GM23248 (cell line): ENCODE measurements around the gene BAIAP2. TPM values are rescaled to one million over a fixed set of nuclear protein-coding genes. Genes with fewer than 3 reads are reported as not detected.
"Not testable (repeated sequence)": the region's sequence is repeated elsewhere in the genome, so short reads cannot be mapped to it uniquely, and the experiment has no call there.

ENCODE experiments used
- DNase-seq: peaks from one replicate; pipeline ENCODE4 v3.0.0-alpha.2; 2015
- H2AFZ ChIP-seq: fragments of 200-600 bp; sonication (generic); 2 replicates; pipeline ENCODE4 v1.6.1; 2016; ENCODE audit warnings: antibody characterized with exemption
- H3F3A ChIP-seq: fragments of 200-600 bp; sonication (generic); 2 replicates; pipeline ENCODE4 v1.6.1; 2016; ENCODE audit warnings: mild to moderate bottlenecking, antibody characterized with exemption, mixed run types; ENCODE audit not compliant: insufficient read depth
- H3K27ac ChIP-seq: fragments of 200-600 bp; sonication (generic); 2 replicates; pipeline ENCODE4 v1.5.1; 2016; ENCODE audit warnings: mild to moderate bottlenecking
- H3K27me3 ChIP-seq: fragments of 200-600 bp; sonication (generic); replicated peaks from 2 replicates; pipeline ENCODE4 v1.6.1; 2016; ENCODE audit warnings: mild to moderate bottlenecking; ENCODE audit not compliant: insufficient read depth
- H3K36me3 ChIP-seq: fragments of 200-600 bp; sonication (generic); 2 replicates; pipeline ENCODE4 v1.6.1; 2016; ENCODE audit warnings: low read depth, mild to moderate bottlenecking
- H3K4me1 ChIP-seq: fragments of 200-600 bp; sonication (generic); 2 replicates; pipeline ENCODE4 v1.6.1; 2016; ENCODE audit warnings: mild to moderate bottlenecking; ENCODE audit not compliant: insufficient read depth
- H3K4me2 ChIP-seq: fragments of 200-600 bp; sonication (generic); one replicate; pipeline ENCODE4 v1.6.1; 2016; ENCODE audit warnings: mild to moderate bottlenecking; ENCODE audit not compliant: unreplicated experiment
- H3K4me3 ChIP-seq: fragments of 200-600 bp; sonication (generic); 2 replicates; pipeline ENCODE4 v1.5.1; 2016; ENCODE audit warnings: mild to moderate bottlenecking
- H3K79me2 ChIP-seq: fragments of 200-600 bp; sonication (generic); 2 replicates; pipeline ENCODE4 v1.6.1; 2016; ENCODE audit warnings: mild to moderate bottlenecking; ENCODE audit not compliant: insufficient read depth
- H3K9ac ChIP-seq: fragments of 200-600 bp; sonication (generic); 2 replicates; pipeline ENCODE4 v1.6.1; 2016; ENCODE audit warnings: mild to moderate bottlenecking
- H3K9me2 ChIP-seq: fragments of 200-600 bp; sonication (generic); 2 replicates; pipeline ENCODE4 v1.6.1; 2016; ENCODE audit warnings: mixed run types, mild to moderate bottlenecking, moderate library complexity; ENCODE audit not compliant: insufficient read depth
- H3K9me3 ChIP-seq: fragments of 200-600 bp; sonication (generic); one replicate; pipeline ENCODE4 v1.6.1; 2017; ENCODE audit warnings: low read depth
- H4K20me1 ChIP-seq: fragments of 200-600 bp; sonication (generic); 2 replicates; pipeline ENCODE4 v1.6.0; 2016; ENCODE audit not compliant: insufficient read depth
- EZH2 ChIP-seq: fragments of 200-600 bp; sonication (generic); IDR thresholded peaks from 2 replicates; pipeline ENCODE4 v1.6.1; 2018; ENCODE audit warnings: antibody characterized with exemption, mild to moderate bottlenecking; ENCODE audit not compliant: insufficient read depth, poor library complexity, severe bottlenecking
- EZH2phosphoT487 ChIP-seq: fragments of 200-600 bp; sonication (generic); IDR thresholded peaks from 2 replicates; pipeline ENCODE4 v1.6.1; 2018; ENCODE audit warnings: antibody characterized with exemption, moderate library complexity, mild to moderate bottlenecking, low read depth; ENCODE audit not compliant: insufficient read depth
- WGBS, 2 experiments: methylation state at CpG; one replicate each; pipeline ENCODE4 v1.1.6; 2015 to 2017; ENCODE audit warnings: low lambda C conversion rate in 2 of 2, low coverage in 1 of 2; ENCODE audit errors: missing lambda C conversion rate in 2 of 2; 5-methylcytosine and 5-hydroxymethylcytosine counted together
- in situ Hi-C: fragments of 300-500 bp; cut with MboI; formaldehyde crosslinking; loops from 2 replicates; pipeline ENCODE4 v1.15.0; 2020
- polyA plus RNA-seq: library from polyadenylated mRNA; unstranded; fragments of >200 nt; fragmentation: Nextera tagmentation; extraction: Ambion mirVana; gene quantifications from 2 replicates; pipeline ENCODE4 v1.2.1, GENCODE V29; 2016
- total RNA-seq: library from RNA; depleted of rRNA; stranded (reverse); fragments of >200 nt; shearing (Covaris generic); gene quantifications from 2 replicates; pipeline ENCODE4 v1.2.3, GENCODE V29; 2014

BAIAP2 gene
- total and polyA plus RNA-seq, 2 experiments from 2014 or later: 28.2 to 31.7 TPM

- no peak overlapping the region; the same call in 1 of the 2 replicates for H2AFZ ChIP-seq
- TF ChIP-seq EZH2phosphoT487 (no peak), EZH2 (no peak)
- no peaks in the 10 kb centered on the region for H3K9me2 ChIP-seq
- H4K20me1 ChIP-seq: no peaks in the 10 kb centered on the region
- 11 to 16% methylated on average over 15 of the region's 15 CpGs for WGBS, 2 experiments
- in situ Hi-C loops: no loop called here
- peak overlapping the region; percentile 7; the same call in 1 of the 2 replicates for H3K4me3 ChIP-seq
- H3K4me2 ChIP-seq: peak overlapping the region; percentile 44
- no peak overlapping the region for H3K9ac ChIP-seq
- no peaks in the 10 kb centered on the region for H3K4me1 ChIP-seq
- no peaks in the 10 kb centered on the region for H3K36me3 ChIP-seq
- H3K79me2 ChIP-seq: no peaks in the 10 kb centered on the region
- peaks cover 7% of the 10 kb centered on the region for H3F3A ChIP-seq
- H3K9me3 ChIP-seq: no peaks in the 10 kb centered on the region
- peaks cover 38% of the 10 kb centered on the region for H3K27me3 ChIP-seq
- H3K27ac ChIP-seq: no peak overlapping the region
- DNase-seq: peak; percentile 57
Observed at GRCh38 chr17:81027038-81027437, 7.9 kb upstream of the BAIAP2 start.

GRCh38 chr17:81027591-81028505 lies 7.1 kb upstream of the BAIAP2 start:
- 66 to 72% methylated on average over 24 to 37 of the region's 37 CpGs for WGBS, 2 experiments
- in situ Hi-C loops: no loop called here

DNA sequence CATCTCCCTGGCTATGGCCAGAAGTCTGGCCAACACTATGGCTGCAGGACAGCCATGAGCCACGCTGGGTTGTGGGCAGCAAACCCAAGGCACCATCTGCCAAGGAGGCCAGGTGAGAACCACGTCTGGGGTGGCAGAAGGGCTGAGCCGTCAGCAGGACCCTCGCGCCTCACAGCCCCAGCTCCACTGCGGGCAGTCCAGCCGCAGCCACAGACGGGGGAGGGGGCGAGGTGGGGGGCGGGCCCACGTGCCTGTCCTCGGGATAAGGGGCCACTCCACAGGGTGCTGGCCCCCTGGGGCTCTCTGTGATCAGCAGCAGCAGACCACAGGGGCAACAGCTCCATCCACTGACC lies 6.5 kb upstream of the BAIAP2 start:
- H3K4me3 ChIP-seq: no peak overlapping the region
- H3K9me2 ChIP-seq: no peaks in the 10 kb centered on the region
- H3K4me1 ChIP-seq: no peaks in the 10 kb centered on the region
- no peak for TF ChIP-seq EZH2phosphoT487
- TF ChIP-seq EZH2: no peak
- H3K9me3 ChIP-seq: no peaks in the 10 kb centered on the region
- no peaks in the 10 kb centered on the region for H3K79me2 ChIP-seq
- H3F3A ChIP-seq: peaks cover under 1% of the 10 kb centered on the region; the same call in 1 of the 2 replicates
- H3K36me3 ChIP-seq: no peaks in the 10 kb centered on the region
- H3K9ac ChIP-seq: no peak overlapping the region
- peaks cover 38% of the 10 kb centered on the region for H3K27me3 ChIP-seq
- no peak overlapping the region for H2AFZ ChIP-seq
- DNase-seq: no peak
- WGBS, 2 experiments: 64 to 66% methylated on average over 9 to 12 of the region's 12 CpGs
- in situ Hi-C loops: no loop called here
- no peak overlapping the region for H3K4me2 ChIP-seq
- no peaks in the 10 kb centered on the region for H4K20me1 ChIP-seq
- H3K27ac ChIP-seq: no peak overlapping the region

More at GRCh38 chr17:81027591-81028505, 7.1 kb upstream of the BAIAP2 start:
- TF ChIP-seq EZH2phosphoT487: no peak
- TF ChIP-seq EZH2: no peak
- Histone ChIP-seq H3K27ac (no peak overlapping the region), H3K36me3 (no peaks in the 10 kb centered on the region), H3F3A (peaks cover 6% of the 10 kb centered on the region), H3K9me3 (no peaks in the 10 kb centered on the region), H3K9me2 (no peaks in the 10 kb centered on the region), H3K9ac (no peak overlapping the region), H3K4me3 (no peak overlapping the region), H3K27me3 (peaks cover 38% of the 10 kb centered on the region), H3K79me2 (no peaks in the 10 kb centered on the region), H4K20me1 (no peaks in the 10 kb centered on the region), H2AFZ (no peak overlapping the region), H3K4me1 (no peaks in the 10 kb centered on the region), H3K4me2 (no peak overlapping the region)
- no peak for DNase-seq

- Histone ChIP-seq H3K4me2 (no peak overlapping the region), H2AFZ (no peak overlapping the region), H3K9me2 (no peaks in the 10 kb centered on the region), H3F3A (no peaks in the 10 kb centered on the region), H3K4me1 (no peaks in the 10 kb centered on the region), H3K9ac (no peak overlapping the region), H3K36me3 (no peaks in the 10 kb centered on the region), H3K27ac (no peak overlapping the region), H4K20me1 (no peaks in the 10 kb centered on the region), H3K27me3 (peaks cover 34% of the 10 kb centered on the region), H3K79me2 (no peaks in the 10 kb centered on the region), H3K9me3 (no peaks in the 10 kb centered on the region), H3K4me3 (no peak overlapping the region)
- WGBS, 2 experiments: 86 to 90% methylated on average over 11 of the region's 11 CpGs
- DNase-seq: no peak
- no peak for TF ChIP-seq EZH2phosphoT487
- TF ChIP-seq EZH2: no peak
- in situ Hi-C loops: no loop called here
Observed at GRCh38 chr17:81029859-81030258, 5.1 kb upstream of the BAIAP2 start.

- H3K79me2 ChIP-seq, H4K20me1 ChIP-seq, H3K27ac ChIP-seq, DNase-seq, H2AFZ ChIP-seq, H3K9ac ChIP-seq, H3K9me2 ChIP-seq, H3K36me3 ChIP-seq, H3K9me3 ChIP-seq, in situ Hi-C loops, H3K4me3 ChIP-seq, H3K4me2 ChIP-seq, H3F3A ChIP-seq, H3K4me1 ChIP-seq: not testable (repeated sequence)
- peaks cover 29% of the 10 kb centered on the region for H3K27me3 ChIP-seq
- WGBS, 2 experiments: 88 to 91% methylated on average over 9 of the region's 9 CpGs
Observed at GRCh38 chr17:81030312-81030711, 4.6 kb upstream of the BAIAP2 start.
